Fibroblast of the aortic adventitia (primary cell): Measurements from ENCODE around the gene CCDC27. TPM values are rescaled to one million over a fixed set of nuclear protein-coding genes. Genes with fewer than 3 reads are reported as not detected.
A peak's percentile ranks its signal among the peaks of the same experiment; 100 is the strongest.
"Not testable (repeated sequence)": the region's sequence is repeated elsewhere in the genome, so short reads cannot be mapped to it uniquely, and the experiment has no call there.

ENCODE experiments used
- DNase-seq: peaks from one replicate; pipeline ENCODE4 v3.0.0-alpha.2; 2010; ENCODE audit warnings: low read depth
- H3K4me3 ChIP-seq: 2 replicates; pipeline ENCODE4 v1.5.1; 2011; ENCODE audit warnings: low read depth, mild to moderate bottlenecking, control low read depth, low read length, moderate library complexity
- CTCF ChIP-seq: IDR thresholded peaks from 2 replicates; pipeline ENCODE4 v1.5.1; 2011; ENCODE audit warnings: mild to moderate bottlenecking, low read length, control low read depth, inconsistent platforms; ENCODE audit not compliant: insufficient read depth
- total RNA-seq: library from RNA; depleted of rRNA; stranded (reverse); fragments of >200 nt; gene quantifications from 2 replicates; pipeline ENCODE4 v1.2.3, GENCODE V29; 2012; ENCODE audit warnings: low replicate concordance

CCDC27 gene
- total RNA-seq, 1 donor: not detected

DNA sequence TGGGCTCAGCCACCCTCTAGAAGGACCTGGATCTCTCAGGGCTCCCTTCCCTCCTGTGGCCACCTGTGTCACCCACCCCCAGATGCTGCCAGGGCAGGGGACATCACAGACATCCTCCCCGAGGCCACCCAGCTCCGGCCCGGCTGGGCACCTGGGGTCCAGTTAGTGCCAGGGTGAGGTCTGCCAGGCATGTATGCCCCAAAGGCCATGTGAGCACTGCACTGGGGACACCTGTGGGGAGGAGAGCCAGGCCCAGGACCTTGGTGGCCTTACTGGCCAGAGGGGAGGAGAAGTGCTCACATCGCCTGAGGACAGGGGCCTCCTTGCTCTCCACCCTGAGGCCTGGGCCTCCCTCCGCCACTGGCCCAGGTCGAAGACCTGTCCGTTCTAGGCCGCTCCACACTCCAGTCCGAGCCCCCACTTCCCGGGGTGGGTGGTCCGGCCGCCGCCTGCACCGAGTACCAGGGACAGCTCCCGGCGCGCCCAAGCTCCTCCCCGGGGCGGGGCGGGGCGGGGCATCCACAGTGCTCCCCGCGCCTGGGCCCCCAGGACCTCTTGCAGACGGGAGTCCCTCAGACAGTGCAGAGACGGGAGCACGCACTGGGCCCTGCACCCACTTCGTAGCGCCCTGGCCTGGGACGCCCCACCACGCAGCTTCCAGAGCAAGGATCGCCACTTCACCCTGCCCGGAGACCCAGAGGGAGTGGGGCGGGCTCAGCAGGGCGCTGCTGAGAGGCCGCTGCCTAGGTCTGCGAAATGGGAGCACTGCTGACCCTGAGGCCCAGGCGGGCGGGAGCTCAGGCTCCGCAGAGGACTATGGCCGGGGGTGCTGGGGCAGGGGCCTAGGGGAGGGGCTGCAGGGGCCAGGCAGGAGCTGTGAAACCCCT lies 34.3 kb upstream of the CCDC27 start:
- H3K4me3 ChIP-seq: no peak overlapping the region
- DNase-seq: no peak
- TF ChIP-seq CTCF: no peak

GRCh38 chr1:3718764-3719163 lies 33.5 kb upstream of the CCDC27 start:
- no peak for DNase-seq
- no peak for TF ChIP-seq CTCF
- H3K4me3 ChIP-seq: no peak overlapping the region

GRCh38 chr1:3721955-3722465 lies 30.2 kb upstream of the CCDC27 start:
- no peak for DNase-seq
- H3K4me3 ChIP-seq: no peak overlapping the region
- no peak for TF ChIP-seq CTCF

GRCh38 chr1:3722846-3723245 lies 29.4 kb upstream of the CCDC27 start:
- H3K4me3 ChIP-seq: no peak overlapping the region
- DNase-seq: no peak
- no peak for TF ChIP-seq CTCF

GRCh38 chr1:3724416-3725030 lies 27.7 kb upstream of the CCDC27 start:
- peak; percentile 98 for TF ChIP-seq CTCF
- not testable (repeated sequence) for H3K4me3 ChIP-seq
- peak; percentile 61 for DNase-seq

- no peak for TF ChIP-seq CTCF
- no peak for DNase-seq
- no peak overlapping the region for H3K4me3 ChIP-seq
These were observed 26.9 kb upstream of the CCDC27 start for GRCh38 chr1:3725366-3725765.
